ENCODE data around the gene PQBP1. TPM values are rescaled to one million over a fixed set of nuclear protein-coding genes. Genes with fewer than 3 reads are reported as not detected.
A peak's percentile ranks its signal among the peaks of the same experiment; 100 is the strongest.

The PQBP1 gene
- total and polyA plus RNA-seq, 3 donors from 2014 or later: 37.8 to 43.7 (median 39.3) TPM

- no peaks in the 10 kb centered on the region for H3K36me3 ChIP-seq (ENCODE audit: low read depth, missing control alignments)
- DNase-seq: no peak
- 12 to 45% methylated on average over 4 to 12 of the region's 23 CpGs for WGBS, 2 donors
- TF ChIP-seq POLR2A (IDR thresholded peaks at IDR 0.05) (no peak), CTCF (IDR thresholded peaks at IDR 0.05) (no peak)
- no peaks in the 10 kb centered on the region for H3K27me3 ChIP-seq
- intact Hi-C loops (cut with DNase I; ENCODE audit: low total_unique reads): no loop called here
- no peaks in the 10 kb centered on the region for H3K4me1 ChIP-seq
- no peaks in the 10 kb centered on the region for H3K9me3 ChIP-seq
- H3K27ac ChIP-seq: peak overlapping the region; percentile 63 to 81
- peak overlapping the region; percentile 48 to 67 for H3K4me3 ChIP-seq
Observed at GRCh38 chrX:48918301-48918642, 20.5 kb downstream of the PQBP1 start.

GRCh38 chrX:48918643-48919340 is 21.1 kb downstream of the PQBP1 start, which contains the start of gene PIM2:
TSS of gene PIM2 (minus strand) at chrX:48919024. CDS start at chrX:48918834, 190 bp downstream.
- H3K27ac ChIP-seq: peak within 1 kb of the TSS; percentile 63 to 81
- H3K27me3 ChIP-seq: no peaks in the 10 kb centered on the region
- TF ChIP-seq CTCF (IDR thresholded peaks at IDR 0.05) (no peak), POLR2A (IDR thresholded peaks at IDR 0.05) (peak; percentile 82)
- no peaks in the 10 kb centered on the region for H3K4me1 ChIP-seq
- intact Hi-C loops (cut with DNase I; ENCODE audit: low total_unique reads): no loop called here
- peak within 1 kb of the TSS; percentile 48 to 67 for H3K4me3 ChIP-seq
- no peaks in the 10 kb centered on the region for H3K36me3 ChIP-seq (ENCODE audit: low read depth, missing control alignments)
- peak; percentile 93 for DNase-seq
- WGBS, 2 donors: 0% methylated on average over 17 of the region's 55 CpGs; no CpG with 5 or more reads in 1 of the 2 donors
- no peaks in the 10 kb centered on the region for H3K9me3 ChIP-seq

- DNase-seq: no peak
- intact Hi-C loops (cut with DNase I; ENCODE audit: low total_unique reads): no loop called here
- Histone ChIP-seq H3K36me3 (ENCODE audit: low read depth, missing control alignments) (no peaks in the 10 kb centered on the region), H3K4me3 (peak overlapping the region; percentile 48 to 67), H3K4me1 (peaks cover 3% of the 10 kb centered on the region), H3K27ac (peak overlapping the region; percentile 63 to 81), H3K9me3 (no peaks in the 10 kb centered on the region), H3K27me3 (no peaks in the 10 kb centered on the region)
- WGBS, 2 donors: 0% methylated on average over 14 of the region's 15 CpGs; no CpG with 5 or more reads in 1 of the 2 donors
- no peak for TF ChIP-seq CTCF (IDR thresholded peaks at IDR 0.05)
- TF ChIP-seq POLR2A (IDR thresholded peaks at IDR 0.05): no peak
Observed at GRCh38 chrX:48919360-48919841, 21.7 kb downstream of the PQBP1 start.

GRCh38 chrX:48919947-48920717 is 22.4 kb downstream of the PQBP1 start:
- no peak for TF ChIP-seq CTCF (IDR thresholded peaks at IDR 0.05)
- TF ChIP-seq POLR2A (IDR thresholded peaks at IDR 0.05): no peak
- Histone ChIP-seq H3K9me3 (no peaks in the 10 kb centered on the region), H3K4me3 (no peak overlapping the region), H3K27me3 (no peaks in the 10 kb centered on the region), H3K4me1 (peaks cover 3% of the 10 kb centered on the region), H3K36me3 (ENCODE audit: low read depth, missing control alignments) (no peaks in the 10 kb centered on the region), H3K27ac (no peak overlapping the region)
- DNase-seq: no peak
- intact Hi-C loops (cut with DNase I; ENCODE audit: low total_unique reads): no loop called here
- 0 to 48% methylated on average over 2 to 8 of the region's 8 CpGs for WGBS, 2 donors
